ENCODE measurements around the gene CISH. TPM values are rescaled to one million over a fixed set of nuclear protein-coding genes. Genes with fewer than 3 reads are reported as not detected.

The CISH gene
- total and polyA plus RNA-seq, 2 of the 4 experiments (the other 2 are of a cell fraction): 0.90 to 4.0 TPM

DNA sequence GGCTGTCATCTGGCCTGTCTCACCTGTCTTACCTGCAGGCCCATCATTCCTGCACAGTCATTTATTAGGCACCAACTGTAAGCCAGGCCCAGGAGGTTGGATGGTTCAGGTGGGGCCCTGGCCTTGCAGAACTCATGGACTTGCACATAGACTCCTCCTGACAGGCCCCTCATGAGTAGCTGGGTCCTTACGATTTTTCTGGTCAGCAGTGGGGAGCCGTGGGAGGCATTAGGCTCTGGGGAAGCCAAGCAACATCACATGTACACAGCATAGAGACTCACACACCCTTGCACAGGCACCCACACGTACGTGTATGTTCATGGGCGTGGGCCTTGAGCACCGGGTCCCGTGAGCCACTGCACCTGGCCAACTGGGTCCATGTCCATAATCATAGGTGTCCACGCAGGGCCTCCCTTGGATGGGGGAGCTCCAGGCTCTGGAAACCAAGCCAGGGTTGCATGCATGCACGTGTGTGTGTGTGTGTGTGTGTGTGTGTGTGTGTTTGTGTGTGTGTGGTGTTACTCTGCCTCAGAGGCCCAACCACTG, 20.3 kb downstream of the CISH start:
- Histone ChIP-seq H3K27me3 (ENCODE audit: control insufficient read depth, insufficient read depth, low read length) (no peaks in the 10 kb centered on the region), H3K4ac (ENCODE audit: low read depth, low read length) (0 out of 2 replicates have a peak overlapping the region, but pooled peaks have one; percentile 9), H3K9ac (ENCODE audit: low read depth, low read length) (no peak overlapping the region), H2BK5ac (ENCODE audit: low read depth, low read length, poor library complexity, severe bottlenecking) (no peak overlapping the region), H2AK5ac (ENCODE audit: low read depth, low read length) (no peak overlapping the region), H3K18ac (ENCODE audit: low read depth, low read length) (no peak overlapping the region), H3K36me3 (ENCODE audit: control insufficient read depth, insufficient read depth, low read length) (no peaks in the 10 kb centered on the region), H3K56ac (ENCODE audit: extremely low read depth, insufficient read depth, low read length) (no peak overlapping the region), H3K4me2 (ENCODE audit: low read depth, low read length) (no peak overlapping the region), H3K79me1 (ENCODE audit: low read depth in 1 of 2, low read length in 2 of 2) (no peaks in the 10 kb centered on the region), H4K8ac (ENCODE audit: low read depth in 2 of 2, low read length in 2 of 2) (no peak overlapping the region), H2BK15ac (ENCODE audit: low read depth, low read length) (no peak overlapping the region), H3K4me1 (ENCODE audit: control insufficient read depth, insufficient read depth, low read length) (no peaks in the 10 kb centered on the region; the same call in 1 of the 2 replicates), H4K20me1 (ENCODE audit: insufficient read depth, low read length) (no peaks in the 10 kb centered on the region), H4K91ac (ENCODE audit: insufficient read depth, low read depth, low read length) (no peak overlapping the region), H3K27ac (ENCODE audit: insufficient read depth, low read length) (no peak overlapping the region), H2BK20ac (ENCODE audit: low read depth, low read length) (no peak overlapping the region), H3K23ac (ENCODE audit: low read depth, low read length) (no peak overlapping the region), H2AK9ac (replicated peaks; ENCODE audit: low read depth, low read length, poor library complexity) (peak overlapping the region; percentile 40), H4K5ac (ENCODE audit: low read depth, low read length) (no peak overlapping the region), H3K9me1 (ENCODE audit: insufficient read depth, low read length) (0 out of 2 replicates have a peak, but pooled peaks cover 3% of the 10 kb centered on the region), H2AFZ (replicated peaks; ENCODE audit: low read length, poor library complexity) (peak overlapping the region; percentile 64), H3K4me3 (ENCODE audit: insufficient read depth, low read depth, low read length) (no peak overlapping the region), H3K14ac (replicated peaks; ENCODE audit: low read depth, low read length) (no peak overlapping the region), H2BK120ac (ENCODE audit: low read depth, low read length) (no peak overlapping the region), H3K9me3 (ENCODE audit: control insufficient read depth, insufficient read depth, low read length) (no peaks in the 10 kb centered on the region)
- in situ Hi-C loops (cut with MboI; ENCODE audit: low sequenced_read_pairs) (no loop called here), dilution Hi-C loops (cut with HindIII; ENCODE audit: low sequenced_read_pairs, unreplicated experiment) (no loop called here), intact Hi-C loops (cut with micrococcal nuclease) (no loop called here)
- DNase-seq (no peak), ATAC-seq (ENCODE audit: low read depth) (no peak)
- 91% methylated on average over 5 of the region's 9 CpGs; no CpG with 5 or more reads in 1 of the 2 experiments for WGBS, 2 experiments (ENCODE audit: extremely low coverage in 2 of 2, insufficient read length in 1 of 2)
- CTCF ChIA-PET: interaction anchor here (1.2 kb wide), 1 partner anchor 10 kb away, joined by 5 read pairs; no protein-coding TSS in a partner anchor
- POLR2A ChIA-PET (ENCODE audit: unreplicated experiment): interaction anchor here (0.6 kb wide), 1 partner anchor 38 kb away, joined by 3 read pairs; no protein-coding TSS in a partner anchor
- BruUV-seq (replicated peaks): no TSS peak
- TF ChIP-seq RAD21 (IDR thresholded peaks at IDR 0.05; ENCODE audit: low read length) (no peak), RCOR1 (IDR thresholded peaks at IDR 0.05; ENCODE audit: insufficient replicate concordance, low read length) (no peak), FOS (IDR thresholded peaks at IDR 0.05; ENCODE audit: low read depth, low read length) (no peak), SMC3 (IDR thresholded peaks at IDR 0.05; ENCODE audit: low read depth, low read length) (no peak), CEBPB (IDR thresholded peaks at IDR 0.05; ENCODE audit: low read depth, low read length) (no peak), RFX5 (IDR thresholded peaks at IDR 0.05; ENCODE audit: low read depth, low read length) (no peak)
- TF ChIP-seq, protein P1, sequence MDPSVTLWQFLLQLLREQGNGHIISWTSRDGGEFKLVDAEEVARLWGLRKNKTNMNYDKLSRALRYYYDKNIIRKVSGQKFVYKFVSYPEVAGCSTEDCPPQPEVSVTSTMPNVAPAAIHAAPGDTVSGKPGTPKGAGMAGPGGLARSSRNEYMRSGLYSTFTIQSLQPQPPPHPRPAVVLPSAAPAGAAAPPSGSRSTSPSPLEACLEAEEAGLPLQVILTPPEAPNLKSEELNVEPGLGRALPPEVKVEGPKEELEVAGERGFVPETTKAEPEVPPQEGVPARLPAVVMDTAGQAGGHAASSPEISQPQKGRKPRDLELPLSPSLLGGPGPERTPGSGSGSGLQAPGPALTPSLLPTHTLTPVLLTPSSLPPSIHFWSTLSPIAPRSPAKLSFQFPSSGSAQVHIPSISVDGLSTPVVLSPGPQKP (IDR thresholded peaks at IDR 0.05; ENCODE audit: borderline replicate concordance, low read depth, low read length): no peak
